ENCODE results near the gene CRLF1. TPM values are rescaled to one million over a fixed set of nuclear protein-coding genes. Genes with fewer than 3 reads are reported as not detected.

Gene CRLF1
- total and polyA plus RNA-seq, 2 of the 8 experiments (the other 6 are each of a cell fraction or from before 2014, with no cell fraction given) = 7.2 to 10.3 TPM

DNA sequence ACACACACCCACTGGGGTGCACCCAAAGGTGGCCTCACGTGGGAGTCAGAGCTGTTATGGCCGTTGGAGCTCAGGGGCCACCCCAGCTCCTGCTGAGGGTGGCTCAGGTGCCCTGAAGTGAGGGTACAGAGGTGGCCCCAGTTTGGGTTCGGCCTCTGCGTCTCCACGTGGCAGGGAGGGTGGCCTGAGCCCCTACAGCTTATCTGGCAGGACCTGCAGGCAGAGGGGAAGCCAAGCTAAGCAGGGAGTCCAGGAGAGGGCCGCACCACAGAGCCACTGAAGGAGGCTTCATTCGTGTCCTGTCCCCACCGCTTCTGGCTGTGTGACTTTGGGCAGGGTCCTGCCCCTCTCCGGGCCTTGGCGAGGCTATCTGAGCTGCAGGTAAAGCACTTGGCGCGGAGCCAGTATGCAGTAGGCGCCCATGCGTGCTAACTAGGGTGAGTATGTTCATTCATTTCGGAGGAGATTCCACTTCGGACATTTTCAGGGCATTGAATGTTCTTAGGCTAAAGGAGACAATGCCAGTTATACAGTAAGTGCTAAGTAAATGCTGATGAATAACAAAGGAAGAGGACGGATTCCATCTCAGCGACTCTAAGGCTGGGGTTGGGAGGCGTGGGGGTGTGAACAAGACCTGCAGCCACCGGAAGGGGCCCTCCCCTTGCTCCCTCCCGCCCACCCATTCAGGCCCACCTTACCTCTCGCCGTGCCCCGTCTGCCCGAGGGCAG, 13.1 kb downstream of the CRLF1 start:
- Histone ChIP-seq H3K18ac (ENCODE audit: extremely low read depth, low read length) (peak overlapping the region; percentile 76), H3K36me3 (ENCODE audit: control insufficient read depth in 2 of 4, insufficient read depth in 4 of 4, low read length in 3 of 4) (no peaks in the 10 kb centered on the region), H3K56ac (replicated peaks; ENCODE audit: insufficient read length, low read depth, low read length) (peak overlapping the region; percentile 74), H3K14ac (ENCODE audit: insufficient read length) (no peak overlapping the region), H3K79me1 (ENCODE audit: low read depth, low read length) (no peaks in the 10 kb centered on the region), H2BK12ac (ENCODE audit: low read depth, low read length) (0 out of 2 replicates have a peak overlapping the region, but pooled peaks have one; percentile 10), H2BK20ac (ENCODE audit: low read length) (no peak overlapping the region), H3K79me2 (ENCODE audit: control insufficient read depth in 1 of 2, insufficient read depth in 2 of 2, low read length in 2 of 2) (no peaks in the 10 kb centered on the region), H3K23ac (ENCODE audit: insufficient read length) (no peak overlapping the region), H3K23me2 (ENCODE audit: low read depth, low read length) (peaks cover 14% of the 10 kb centered on the region), H2BK15ac (ENCODE audit: low read length) (peak overlapping the region; percentile 82; the same call in 1 of the 2 replicates), H2AFZ (ENCODE audit: low read length) (no peak overlapping the region), H3K4ac (replicated peaks; ENCODE audit: insufficient read length, low read depth, low read length) (peak overlapping the region; percentile 63), H3K4me3 (ENCODE audit: extremely low read depth in 1 of 4, insufficient read depth in 2 of 4, low read depth in 3 of 4, low read length in 4 of 4) (peak overlapping the region; percentile 30 to 66 (median 38)), H2BK120ac (replicated peaks; ENCODE audit: low read depth, low read length) (peak overlapping the region; percentile 30), H2AK5ac (ENCODE audit: low read depth, low read length) (no peak overlapping the region; the same call in 1 of the 2 replicates), H3K9ac (replicated peaks in 1 of 4; ENCODE audit: extremely low read depth in 1 of 4, low read depth in 3 of 4, low read length in 3 of 4) (peak overlapping the region in 2 of 4 experiments; percentile 0 to 30; a peak in 1 of 7 replicates), H2BK5ac (ENCODE audit: low read depth, low read length) (peak overlapping the region; percentile 63; the same call in 1 of the 2 replicates), H4K20me1 (replicated peaks in 1 of 2; ENCODE audit: control insufficient read depth in 1 of 2, insufficient read depth in 2 of 2, low read length in 2 of 2) (peaks cover 0 to 3% of the 10 kb centered on the region in 2 experiments), H4K5ac (ENCODE audit: insufficient read length, low read depth, low read length) (peak overlapping the region; percentile 73), H3K9me3 (ENCODE audit: insufficient read depth in 2 of 2, low read depth in 1 of 2, low read length in 1 of 2) (no peaks in the 10 kb centered on the region), H4K91ac (replicated peaks; ENCODE audit: insufficient read length, low read length) (peak overlapping the region; percentile 95), H3K27ac (ENCODE audit: low read depth, low read length) (peak overlapping the region; percentile 24; the same call in 1 of the 2 replicates), H4K8ac (ENCODE audit: extremely low read depth, insufficient read depth, low read length) (peak overlapping the region; percentile 77), H3K4me2 (ENCODE audit: insufficient read depth in 1 of 2, low read depth in 2 of 2, low read length in 2 of 2) (peak overlapping the region; percentile 72 to 74), H3K27me3 (replicated peaks in 1 of 4; ENCODE audit: control insufficient read depth in 3 of 4, extremely low read depth in 1 of 4, insufficient read depth in 3 of 4, low read length in 3 of 4) (peaks cover 0 to 6% (median 3%) of the 10 kb centered on the region in 4 experiments; a peak in 5 of 7 replicates), H3K4me1 (replicated peaks in 1 of 4; ENCODE audit: control insufficient read depth in 3 of 4, insufficient read depth in 4 of 4, low read length in 3 of 4) (peaks cover 2 to 38% (median 27%) of the 10 kb centered on the region in 4 experiments)
- ChIA-PET POLR2A (ENCODE audit: partially characterized antibody) (interaction anchor here (0.8 to 10.3 kb wide), 17 partner anchors 10 to 263 kb away, joined by 3 to 112 read pairs (median 4); partner anchors contain the start of genes ELL, KXD1, TMEM59L and UBA52), CTCF (ENCODE audit: partially characterized antibody) (interaction anchor here (0.6 to 12.5 kb wide), 28 partner anchors 10 to 254 kb away, joined by 3 to 139 read pairs (median 4); partner anchors contain the start of genes FKBP8 and UBA52)
- DNase-seq (ENCODE audit: low read depth in 1 of 2, low spot score in 2 of 2) = no peak
- TF ChIP-seq NRF1 (IDR thresholded peaks at IDR 0.05; ENCODE audit: low read depth, low read length) = no peak
- peak; percentile 81; the same call in 1 of the 2 replicates for TF ChIP-seq KDM1A (IDR thresholded peaks at IDR 0.05; ENCODE audit: borderline replicate concordance, low read length)
- TF ChIP-seq TCF12 (IDR thresholded peaks at IDR 0.05; ENCODE audit: low read depth, low read length) = no peak
- no peak for FAIRE-seq
- 27% methylated on average over 22 of the region's 25 CpGs; no CpG with 5 or more reads in 1 of the 2 experiments for WGBS, 2 experiments (ENCODE audit: extremely low coverage in 1 of 2, insufficient coverage in 1 of 2, insufficient read length in 1 of 2, insufficient replicate concordance in 2 of 2, low coverage in 1 of 2, low lambda C conversion rate in 2 of 2, missing lambda C conversion rate in 1 of 2)

All from H1 (cell line).